ENCODE measurements around the gene MYL6.

- TF ChIP-seq CTCF (IDR thresholded peaks at IDR 0.05) = no peak
- TF ChIP-seq POLR2A (IDR thresholded peaks at IDR 0.05) = no peak
These were observed 30.6 kb downstream of the MYL6 start for GRCh38 chr12:56188778-56189098.

All from thyroid gland (tissue), 4 donors.